Heart right ventricle (tissue), 16 donors: ENCODE data around the gene TMEM18. TPM values are rescaled to one million over a fixed set of nuclear protein-coding genes. Genes with fewer than 3 reads are reported as not detected.

ENCODE experiments used
- ATAC-seq, 8 donors: fragments of 200-7000 bp; cut with Tn5 transposase; one replicate each; pipeline ENCODE4 v1.9.1; 2020; ENCODE audit warnings: mild to moderate bottlenecking in 8 of 8, moderate library complexity in 8 of 8, moderate number of reproducible peaks in 1 of 8
- DNase-seq, 2 donors: peaks; one replicate each; pipeline ENCODE4 v3.0.0-alpha.2; 2020
- H3K27ac ChIP-seq, 10 donors: fragments of 200-600 bp; sonication (generic) in 2 of 10; one replicate each; pipeline versions ENCODE4 v1.5.0 to v1.8.0; 2020 to 2022; ENCODE audit warnings: mild to moderate bottlenecking in 3 of 10
- H3K27me3 ChIP-seq, 7 donors: fragments of 200-600 bp; one replicate each; pipeline ENCODE4 v1.8.0; 2021 to 2022; ENCODE audit warnings: mild to moderate bottlenecking in 2 of 7
- H3K36me3 ChIP-seq, 9 donors: fragments of 200-600 bp; sonication (generic) in 1 of 9; one replicate each; pipeline versions ENCODE4 v1.5.0 to v1.8.0; 2020 to 2022; ENCODE audit warnings: mild to moderate bottlenecking in 2 of 9
- H3K4me1 ChIP-seq, 9 donors: fragments of 200-600 bp; sonication (generic) in 1 of 9; one replicate each; pipeline versions ENCODE4 v1.5.0 to v1.8.0; 2020 to 2022; ENCODE audit warnings: mild to moderate bottlenecking in 4 of 9
- H3K4me3 ChIP-seq, 10 donors: fragments of 200-600 bp; sonication (generic) in 2 of 10; one replicate each; pipeline versions ENCODE4 v1.5.0 to v1.8.0; 2020 to 2022; ENCODE audit warnings: mild to moderate bottlenecking in 7 of 10, moderate library complexity in 2 of 10
- H3K9me3 ChIP-seq, 11 donors: fragments of 200-600 bp in 10 of 11; sonication (generic) in 2 of 11; one replicate each; pipeline versions ENCODE4 v1.5.0 to v1.8.0; 2013 to 2022; ENCODE audit warnings: mild to moderate bottlenecking in 2 of 11, control low read depth in 1 of 11, moderate library complexity in 1 of 11
- WGBS, 2 donors: extraction: QIAGEN DNeasy Blood & Tissue Kit; methylation state at CpG; one replicate each; pipeline ENCODE4 v1.1.7; 2013; ENCODE audit warnings: inconsistent platforms in 1 of 2; 5-methylcytosine and 5-hydroxymethylcytosine counted together
- intact Hi-C, 10 donors: fragments of 100-400 bp; cut with DNase I; formaldehyde crosslinking; loops; one replicate each; pipeline versions ENCODE4 v1.11.1 to v1.14.2; 2022
- polyA plus RNA-seq, 2 donors: library from polyadenylated mRNA; stranded (reverse); fragments of 200-250 nt; gene quantifications; one replicate each; pipeline ENCODE4 v1.2.3, GENCODE V29; 2013
- total RNA-seq, 10 donors: library from RNA; stranded (reverse); fragmentation: NEBNext Ultra II Directional in 3 of 10; extraction: Animal tissue kit (Norgen Biotek cat#: 25700) in 3 of 10; gene quantifications; one replicate each; pipeline versions ENCODE4 v1.2.1 to v1.2.4, GENCODE V29; 2021 to 2023
- TF ChIP-seq, protein P1 (sequence below), 9 donors: fragments of 200-600 bp; sonication (generic) in 2 of 9; IDR thresholded peaks; one replicate each; pipeline versions ENCODE4 v1.5.0 to v1.8.0; 2021 to 2022; ENCODE audit warnings: antibody characterized with exemption in 9 of 9, mild to moderate bottlenecking in 5 of 9, moderate library complexity in 1 of 9
- donor health status: Arrhythmogenic right ventricular cardiomyopathy.
- donor health status: ischemic (EF 13 %, LVEDD 7.1; RV severe dilation, severe dysfunction).
- donor health status: healthy with polysubstance abuse.
- donor health status: DM: no; HTN: yes; CAD: no.
- donor health status: DM: no; HTN: no; CAD: no.
- donor health status: ischemic (EF 25% LVEDD 6.9; RV normal size, moderate dysfunction).
- donor health status: ischemic (EF 25% LVEDD 5.7; RV mildly dilated, moderate dysfunction).
- donor health status: healthy.
- donor health status: DM: yes; HTN: yes; CAD: no.
- donor health status: Ischemic cardiomyopathy.
- donor health status: ischemic (EF 35%, LVEDD 5.7; RV mildly dilated, moderate dysfunction).
- donor health status: nonischemic (EF 11% LVEDD 7.7; RV severe dilation, severe dysfunction).
- donor health status: DM: yes; HTN: yes; CAD: no.
- donor health status: PGD.
- donor health status: ischemic (EF 29% LVEDD 5.4; RV normal size, mild dysfunction).
- donor health status: nonischemic (EF 23%, LVEDD 6.1; RV moderate dilation, normal function).

Gene TMEM18
- total and polyA plus RNA-seq, 12 donors: 10.1 to 21.9 (median 12.2) TPM

DNA sequence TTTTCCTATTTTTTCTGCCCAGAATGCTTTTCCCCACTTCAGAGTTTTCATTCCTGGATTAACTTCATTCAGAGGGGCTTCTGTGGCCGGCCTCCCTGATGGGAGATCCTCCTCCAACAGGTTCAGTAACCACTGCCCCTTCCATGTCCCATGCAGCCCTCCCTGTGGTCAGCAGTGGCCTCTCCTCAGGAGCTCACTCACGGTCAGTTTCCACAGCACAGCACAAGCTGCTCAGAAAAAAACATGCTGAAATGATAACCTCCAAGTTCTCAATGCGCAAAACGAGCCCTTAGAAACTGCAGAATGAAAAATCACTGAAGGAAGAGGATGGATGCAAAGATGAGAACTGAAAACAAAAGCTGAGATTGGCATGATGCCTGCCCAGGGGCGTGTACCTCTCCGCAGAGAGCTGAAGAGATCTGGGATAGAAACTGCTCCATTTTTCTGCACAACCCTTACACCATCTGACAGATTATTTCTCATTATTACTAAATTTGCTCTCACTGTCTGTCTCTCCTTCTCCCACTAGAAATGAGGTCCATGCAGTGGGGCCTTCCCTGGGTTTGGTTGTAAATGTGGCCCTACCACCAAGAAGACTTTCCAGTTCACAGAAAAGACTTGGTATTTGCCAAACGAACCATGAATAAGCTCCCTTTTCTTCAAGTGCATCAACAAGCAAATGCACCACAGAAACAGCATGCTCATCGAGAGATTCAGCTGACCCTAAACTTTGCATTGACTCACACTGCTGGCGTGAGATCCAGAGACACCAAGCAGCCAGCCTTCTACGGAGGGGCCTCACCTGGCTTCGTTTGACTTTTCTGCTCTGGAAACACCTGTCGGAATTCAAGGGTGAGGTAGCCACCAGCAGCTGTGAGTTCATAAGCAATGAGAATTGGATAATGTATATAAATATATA lies 51.5 kb downstream of the TMEM18 start:
- no peak for DNase-seq
- Histone ChIP-seq H3K4me3 (no peak overlapping the region), H3K27me3 (peaks cover 0 to 23% (median 7%) of the 10 kb centered on the region in 7 donors), H3K36me3 (no peaks in the 10 kb centered on the region), H3K27ac (no peak overlapping the region), H3K4me1 (no peaks in the 10 kb centered on the region), H3K9me3 (peaks cover 0 to 5% (median 0%) of the 10 kb centered on the region in 11 donors)
- intact Hi-C loops: no loop called here
- 67 to 71% methylated on average over 12 of the region's 12 CpGs for WGBS, 2 donors
- TF ChIP-seq, protein P1, sequence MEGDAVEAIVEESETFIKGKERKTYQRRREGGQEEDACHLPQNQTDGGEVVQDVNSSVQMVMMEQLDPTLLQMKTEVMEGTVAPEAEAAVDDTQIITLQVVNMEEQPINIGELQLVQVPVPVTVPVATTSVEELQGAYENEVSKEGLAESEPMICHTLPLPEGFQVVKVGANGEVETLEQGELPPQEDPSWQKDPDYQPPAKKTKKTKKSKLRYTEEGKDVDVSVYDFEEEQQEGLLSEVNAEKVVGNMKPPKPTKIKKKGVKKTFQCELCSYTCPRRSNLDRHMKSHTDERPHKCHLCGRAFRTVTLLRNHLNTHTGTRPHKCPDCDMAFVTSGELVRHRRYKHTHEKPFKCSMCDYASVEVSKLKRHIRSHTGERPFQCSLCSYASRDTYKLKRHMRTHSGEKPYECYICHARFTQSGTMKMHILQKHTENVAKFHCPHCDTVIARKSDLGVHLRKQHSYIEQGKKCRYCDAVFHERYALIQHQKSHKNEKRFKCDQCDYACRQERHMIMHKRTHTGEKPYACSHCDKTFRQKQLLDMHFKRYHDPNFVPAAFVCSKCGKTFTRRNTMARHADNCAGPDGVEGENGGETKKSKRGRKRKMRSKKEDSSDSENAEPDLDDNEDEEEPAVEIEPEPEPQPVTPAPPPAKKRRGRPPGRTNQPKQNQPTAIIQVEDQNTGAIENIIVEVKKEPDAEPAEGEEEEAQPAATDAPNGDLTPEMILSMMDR (IDR thresholded peaks at IDR 0.05): no peak
- ATAC-seq: no peak

DNA sequence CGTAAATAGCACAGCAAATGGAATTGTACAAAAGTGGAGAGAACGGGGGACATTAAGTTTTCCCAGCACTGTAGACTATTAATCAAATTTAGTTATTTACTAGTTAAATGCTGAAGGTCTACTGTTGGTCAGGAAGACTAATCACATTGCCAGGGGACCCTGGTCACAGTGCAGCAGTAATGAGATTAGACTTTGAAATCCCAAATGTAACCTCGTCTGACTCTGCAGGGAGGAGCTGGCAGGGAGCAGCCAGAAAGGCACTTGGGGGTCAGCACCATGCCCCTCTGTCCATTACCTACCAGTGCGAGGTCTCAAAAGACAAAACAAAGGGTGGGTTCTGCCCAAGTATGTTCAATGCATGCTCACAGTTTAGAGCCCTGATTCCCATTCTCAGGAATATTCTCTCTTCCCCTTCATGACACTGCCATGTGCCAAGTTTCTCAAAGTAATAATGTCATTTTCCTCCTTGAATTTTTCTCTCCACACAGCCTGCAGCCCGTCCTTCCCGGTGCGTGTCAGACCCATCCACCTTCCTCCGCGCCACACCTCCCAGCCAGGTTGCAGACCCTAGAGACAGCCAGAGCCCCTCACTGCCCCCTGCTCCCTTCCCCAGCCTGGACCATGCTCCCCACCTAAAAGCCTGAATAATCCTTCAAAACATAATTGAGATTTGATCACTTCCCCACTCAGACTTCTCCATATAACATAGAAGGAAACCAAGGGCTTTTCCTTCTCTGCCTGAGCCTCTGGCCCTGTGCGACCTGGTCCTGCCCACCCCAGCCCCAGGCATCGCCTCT lies 52.5 kb downstream of the TMEM18 start:
- peaks cover 0 to 23% (median 7%) of the 10 kb centered on the region in 7 donors for H3K27me3 ChIP-seq
- peaks cover 0 to 6% (median 0%) of the 10 kb centered on the region in 11 donors for H3K9me3 ChIP-seq
- no peaks in the 10 kb centered on the region for H3K36me3 ChIP-seq
- TF ChIP-seq, protein P1 (IDR thresholded peaks at IDR 0.05): no peak
- no peak overlapping the region for H3K27ac ChIP-seq
- intact Hi-C loops: no loop called here
- no peaks in the 10 kb centered on the region for H3K4me1 ChIP-seq
- H3K4me3 ChIP-seq: no peak overlapping the region
- WGBS, 2 donors: 70 to 71% methylated on average over 11 of the region's 11 CpGs
- DNase-seq (no peak), ATAC-seq (no peak)

DNA sequence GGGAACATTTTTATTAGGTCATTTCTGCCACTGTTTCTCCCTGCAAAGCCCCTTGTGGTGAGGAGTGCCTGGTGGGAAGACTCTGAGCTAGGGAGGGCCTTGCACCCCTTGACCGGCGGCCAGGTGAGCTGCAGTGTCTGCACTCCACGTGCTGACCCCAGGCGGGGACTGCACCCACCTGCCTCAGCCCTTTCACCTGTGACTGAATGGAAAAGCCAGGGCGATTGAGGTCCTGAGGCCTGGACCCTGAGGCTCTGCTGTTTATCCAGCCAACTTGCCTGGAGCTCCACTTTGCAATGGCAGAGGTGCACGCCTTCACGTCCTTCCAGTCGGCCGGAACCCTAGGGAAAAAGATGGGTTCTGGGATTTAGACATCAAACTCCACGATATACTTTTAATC lies 53.1 kb downstream of the TMEM18 start:
- peaks cover 0 to 22% (median 7%) of the 10 kb centered on the region in 7 donors for H3K27me3 ChIP-seq
- no peaks in the 10 kb centered on the region for H3K4me1 ChIP-seq
- H3K9me3 ChIP-seq: peaks cover 0 to 6% (median 0%) of the 10 kb centered on the region in 11 donors
- intact Hi-C loops: no loop called here
- DNase-seq (no peak), ATAC-seq (no peak)
- 80 to 82% methylated on average over 10 of the region's 10 CpGs for WGBS, 2 donors
- no peaks in the 10 kb centered on the region for H3K36me3 ChIP-seq
- H3K4me3 ChIP-seq: no peak overlapping the region
- TF ChIP-seq, protein P1 (IDR thresholded peaks at IDR 0.05): no peak
- H3K27ac ChIP-seq: no peak overlapping the region

DNA sequence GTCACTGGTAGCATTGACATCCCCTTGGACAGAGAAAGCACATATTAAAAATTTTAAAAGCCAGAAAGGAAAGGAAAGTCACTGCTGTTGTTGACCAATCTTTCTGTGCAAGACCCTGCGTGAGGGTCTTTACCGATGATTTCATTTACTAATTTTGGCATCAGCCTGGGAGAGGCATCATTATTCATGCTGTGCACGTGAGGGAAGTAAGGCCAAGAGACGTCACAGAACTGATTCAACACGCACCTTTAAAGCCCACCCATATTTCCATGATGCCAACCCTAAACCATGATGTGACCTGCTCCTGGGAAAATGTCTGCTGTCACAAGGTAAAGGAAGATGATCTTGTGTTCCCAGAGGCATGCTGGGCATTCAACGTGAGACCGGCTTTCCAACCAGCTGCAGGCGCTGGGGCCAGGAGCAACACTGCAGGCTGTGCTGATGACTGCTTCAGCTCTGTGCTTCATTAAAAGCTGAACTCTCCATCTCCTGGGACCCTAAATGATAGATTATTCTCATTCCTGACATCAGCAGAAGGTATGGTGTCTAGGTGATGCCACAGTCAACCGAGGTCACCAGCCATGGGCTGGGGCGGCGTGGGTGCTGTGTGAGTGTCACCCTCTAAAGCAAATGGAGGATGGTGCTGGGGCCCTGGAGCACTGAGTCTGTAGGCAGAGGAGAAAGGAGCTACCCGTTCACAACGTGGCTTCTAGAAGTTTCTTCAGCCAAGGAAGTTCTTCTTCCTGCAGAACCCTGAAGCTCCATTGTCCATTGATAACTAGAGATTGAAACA lies 53.9 kb downstream of the TMEM18 start:
- Histone ChIP-seq H3K4me3 (no peak overlapping the region), H3K27me3 (peaks cover 0 to 15% (median 4%) of the 10 kb centered on the region in 7 donors), H3K4me1 (no peaks in the 10 kb centered on the region), H3K27ac (no peak overlapping the region), H3K36me3 (no peaks in the 10 kb centered on the region), H3K9me3 (peaks cover 0 to 7% (median 2%) of the 10 kb centered on the region in 11 donors)
- TF ChIP-seq, protein P1 (IDR thresholded peaks at IDR 0.05): no peak
- intact Hi-C loops: no loop called here
- DNase-seq (no peak), ATAC-seq (no peak)
- 82% methylated on average over 13 of the region's 13 CpGs for WGBS, 2 donors
